ENCODE results near the gene ATP11A.

- no peak for TF ChIP-seq REST (tag by site-specific recombination; IDR thresholded peaks at IDR 0.05)
- TF ChIP-seq CTCF (tag by site-specific recombination; IDR thresholded peaks at IDR 0.05), result no peak
- no peak for TF ChIP-seq ZNF214 (tag by site-specific recombination; IDR thresholded peaks at IDR 0.05; ENCODE audit: borderline replicate concordance)
- no peak for TF ChIP-seq ATF2 (tag by site-specific recombination; IDR thresholded peaks at IDR 0.05; ENCODE audit: low read depth)
- TF ChIP-seq ZNF48 (tag by site-specific recombination; IDR thresholded peaks at IDR 0.05), result no peak
- TF ChIP-seq ZNF692 (tag by site-specific recombination; IDR thresholded peaks at IDR 0.05), result no peak
- no peak for TF ChIP-seq ZNF530 (tag by site-specific recombination; IDR thresholded peaks at IDR 0.05; ENCODE audit: low read depth)
- no peak for TF ChIP-seq ZNF610 (tag by site-specific recombination; IDR thresholded peaks at IDR 0.05; ENCODE audit: borderline replicate concordance)
Measured at GRCh38 chr13:112897603-112897955, 207.7 kb downstream of the ATP11A start.

Measured in HEK293 (cell line).